ENCODE results near the gene LBX2. TPM values are rescaled to one million over a fixed set of nuclear protein-coding genes. Genes with fewer than 3 reads are reported as not detected.

Gene LBX2
- polyA plus RNA-seq, 1 donor (not counting 4 experiments of a cell fraction or from before 2014, with no cell fraction given): 0.09 TPM

DNA sequence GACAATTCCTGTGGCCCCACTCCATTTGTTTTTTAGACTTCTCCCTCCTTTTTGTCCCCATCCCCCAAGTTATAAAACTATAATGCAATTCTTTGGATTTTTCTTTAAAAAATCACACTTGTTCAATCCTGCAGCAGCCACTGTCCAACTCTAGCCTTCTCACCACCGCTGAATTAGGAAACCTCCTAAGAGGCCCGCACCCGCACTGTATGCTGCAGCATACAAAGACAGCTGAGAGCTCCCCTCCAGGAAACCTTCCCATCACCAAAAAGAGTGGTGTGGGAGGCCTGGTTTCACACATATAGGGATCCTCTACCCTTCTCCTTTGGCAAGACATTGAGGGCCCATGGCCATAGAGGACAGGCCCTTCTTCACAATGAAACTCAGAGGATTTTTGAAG, 5.2 kb upstream of the LBX2 start:
- peaks cover 19% of the 10 kb centered on the region for H3K27me3 ChIP-seq (ENCODE audit: control insufficient read depth, extremely low read depth, insufficient read depth, low read length)
- H4K20me1 ChIP-seq (ENCODE audit: control insufficient read depth, extremely low read depth, insufficient read depth, low read length): no peaks in the 10 kb centered on the region
- no peak overlapping the region for H2AFZ ChIP-seq (ENCODE audit: control insufficient read depth, low read length)
- no peak for TF ChIP-seq EZH2 (IDR thresholded peaks at IDR 0.05; ENCODE audit: low read length)
- TF ChIP-seq, protein P1, sequence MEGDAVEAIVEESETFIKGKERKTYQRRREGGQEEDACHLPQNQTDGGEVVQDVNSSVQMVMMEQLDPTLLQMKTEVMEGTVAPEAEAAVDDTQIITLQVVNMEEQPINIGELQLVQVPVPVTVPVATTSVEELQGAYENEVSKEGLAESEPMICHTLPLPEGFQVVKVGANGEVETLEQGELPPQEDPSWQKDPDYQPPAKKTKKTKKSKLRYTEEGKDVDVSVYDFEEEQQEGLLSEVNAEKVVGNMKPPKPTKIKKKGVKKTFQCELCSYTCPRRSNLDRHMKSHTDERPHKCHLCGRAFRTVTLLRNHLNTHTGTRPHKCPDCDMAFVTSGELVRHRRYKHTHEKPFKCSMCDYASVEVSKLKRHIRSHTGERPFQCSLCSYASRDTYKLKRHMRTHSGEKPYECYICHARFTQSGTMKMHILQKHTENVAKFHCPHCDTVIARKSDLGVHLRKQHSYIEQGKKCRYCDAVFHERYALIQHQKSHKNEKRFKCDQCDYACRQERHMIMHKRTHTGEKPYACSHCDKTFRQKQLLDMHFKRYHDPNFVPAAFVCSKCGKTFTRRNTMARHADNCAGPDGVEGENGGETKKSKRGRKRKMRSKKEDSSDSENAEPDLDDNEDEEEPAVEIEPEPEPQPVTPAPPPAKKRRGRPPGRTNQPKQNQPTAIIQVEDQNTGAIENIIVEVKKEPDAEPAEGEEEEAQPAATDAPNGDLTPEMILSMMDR (optimal IDR thresholded peaks at IDR 0.05 in 1 of 3, IDR thresholded peaks at IDR 0.05 in 1 of 3, conservative IDR thresholded peaks at IDR 0.05 in 1 of 3; ENCODE audit: extremely low read depth in 1 of 3, insufficient read depth in 2 of 3, low read length in 3 of 3): no peak
- FAIRE-seq (no peak), DNase-seq (ENCODE audit: low read depth, low spot score) (no peak)
- H3K9me1 ChIP-seq (ENCODE audit: control insufficient read depth, extremely low read depth, insufficient read depth, low read length): no peaks in the 10 kb centered on the region
- H3K9ac ChIP-seq (ENCODE audit: control insufficient read depth, extremely low read depth, insufficient read depth, low read length): no peak overlapping the region
- no peaks in the 10 kb centered on the region for H3K9me3 ChIP-seq (ENCODE audit: control insufficient read depth, low read depth, low read length)
- H3K36me3 ChIP-seq (ENCODE audit: control insufficient read depth in 2 of 2, extremely low read depth in 1 of 2, insufficient read depth in 2 of 2, low read length in 2 of 2): peaks cover 9 to 10% of the 10 kb centered on the region in 2 experiments
- H3K4me2 ChIP-seq (ENCODE audit: control insufficient read depth, extremely low read depth, insufficient read depth, low read depth, low read length): no peak overlapping the region
- H3K79me2 ChIP-seq (ENCODE audit: control insufficient read depth, insufficient read depth, low read length): peaks cover 16% of the 10 kb centered on the region
- H3K27ac ChIP-seq (ENCODE audit: control insufficient read depth, insufficient read depth, low read length): no peak overlapping the region
- peaks cover 33% of the 10 kb centered on the region for H3K4me1 ChIP-seq (ENCODE audit: control insufficient read depth, extremely low read depth, insufficient read depth, low read length)
- H3K4me3 ChIP-seq (ENCODE audit: control insufficient read depth in 2 of 3, extremely low read depth in 1 of 3, insufficient read depth in 2 of 3, low read depth in 1 of 3, low read length in 3 of 3): no peak overlapping the region
- dilution Hi-C loops (cut with MboI; ENCODE audit: extremely low pct_ligation_motif_present, low sequenced_read_pairs): no loop called here

GRCh38 chr2:74503506-74504475, 4.4 kb upstream of the LBX2 start:
- Histone ChIP-seq H3K36me3 (ENCODE audit: control insufficient read depth in 2 of 2, extremely low read depth in 1 of 2, insufficient read depth in 2 of 2, low read length in 2 of 2) (peaks cover 9 to 10% of the 10 kb centered on the region in 2 experiments), H3K79me2 (ENCODE audit: control insufficient read depth, insufficient read depth, low read length) (peaks cover 16% of the 10 kb centered on the region), H3K4me2 (ENCODE audit: control insufficient read depth, extremely low read depth, insufficient read depth, low read depth, low read length) (peak overlapping the region; percentile 94), H4K20me1 (ENCODE audit: control insufficient read depth, extremely low read depth, insufficient read depth, low read length) (no peaks in the 10 kb centered on the region), H3K4me3 (ENCODE audit: control insufficient read depth in 2 of 3, extremely low read depth in 1 of 3, insufficient read depth in 2 of 3, low read depth in 1 of 3, low read length in 3 of 3) (peak overlapping the region in 1 of 3 experiments; percentile 70), H3K9me3 (ENCODE audit: control insufficient read depth, low read depth, low read length) (no peaks in the 10 kb centered on the region), H3K4me1 (ENCODE audit: control insufficient read depth, extremely low read depth, insufficient read depth, low read length) (peaks cover 37% of the 10 kb centered on the region), H3K9me1 (ENCODE audit: control insufficient read depth, extremely low read depth, insufficient read depth, low read length) (no peaks in the 10 kb centered on the region), H3K9ac (ENCODE audit: control insufficient read depth, extremely low read depth, insufficient read depth, low read length) (peak overlapping the region; percentile 64), H3K27me3 (ENCODE audit: control insufficient read depth, extremely low read depth, insufficient read depth, low read length) (peaks cover 27% of the 10 kb centered on the region), H3K27ac (ENCODE audit: control insufficient read depth, insufficient read depth, low read length) (peak overlapping the region; percentile 30), H2AFZ (ENCODE audit: control insufficient read depth, low read length) (peak overlapping the region; percentile 84)
- DNase-seq (ENCODE audit: low read depth, low spot score): no peak
- no peak for FAIRE-seq
- TF ChIP-seq, protein P1 (optimal IDR thresholded peaks at IDR 0.05 in 1 of 3, IDR thresholded peaks at IDR 0.05 in 1 of 3, conservative IDR thresholded peaks at IDR 0.05 in 1 of 3; ENCODE audit: extremely low read depth in 1 of 3, insufficient read depth in 2 of 3, low read length in 3 of 3): no peak
- dilution Hi-C loops (cut with MboI; ENCODE audit: extremely low pct_ligation_motif_present, low sequenced_read_pairs): no loop called here

Measured in keratinocyte (primary cell).